Measurements from ENCODE around the gene TCF7L1.

The TCF7L1 gene

DNA sequence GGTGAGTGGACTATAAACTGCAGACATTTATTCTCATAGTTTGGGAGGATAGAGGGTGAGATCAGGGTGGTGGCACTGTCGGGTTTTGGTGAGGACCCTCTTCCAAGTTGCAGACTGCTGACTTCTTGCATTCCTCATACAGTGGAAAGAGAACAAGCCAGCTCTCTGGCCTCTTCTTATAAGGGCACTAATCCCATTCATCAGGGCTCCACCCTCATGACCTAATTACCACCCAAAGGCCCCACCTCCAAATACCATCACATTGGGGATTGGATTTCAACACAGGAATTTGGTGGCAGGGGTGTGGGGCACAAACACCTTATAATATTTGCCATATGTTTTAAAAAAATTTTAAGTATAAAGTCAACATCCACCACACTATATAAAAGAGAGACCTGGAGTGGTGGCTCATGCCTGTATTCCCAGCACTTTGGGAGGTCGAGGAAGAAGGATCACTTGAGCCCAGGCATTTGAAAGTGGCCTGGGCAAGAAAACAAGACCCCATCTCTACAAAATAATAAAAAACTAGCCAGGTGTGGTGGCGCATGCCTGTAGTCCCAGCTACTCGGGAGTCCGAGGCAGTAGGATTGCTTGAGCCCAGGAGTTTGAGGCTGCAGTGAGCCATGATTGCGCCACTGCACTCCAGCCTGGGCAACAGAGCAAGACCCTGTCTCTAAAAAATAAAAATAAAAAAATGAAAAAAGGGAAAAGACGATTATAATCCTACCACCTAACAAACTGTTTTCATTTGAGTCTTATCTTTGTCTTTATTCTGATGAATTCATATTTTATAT, 44.0 kb downstream of the TCF7L1 start:
- H3K79me2 ChIP-seq (ENCODE audit: low read length): no peaks in the 10 kb centered on the region

DNA sequence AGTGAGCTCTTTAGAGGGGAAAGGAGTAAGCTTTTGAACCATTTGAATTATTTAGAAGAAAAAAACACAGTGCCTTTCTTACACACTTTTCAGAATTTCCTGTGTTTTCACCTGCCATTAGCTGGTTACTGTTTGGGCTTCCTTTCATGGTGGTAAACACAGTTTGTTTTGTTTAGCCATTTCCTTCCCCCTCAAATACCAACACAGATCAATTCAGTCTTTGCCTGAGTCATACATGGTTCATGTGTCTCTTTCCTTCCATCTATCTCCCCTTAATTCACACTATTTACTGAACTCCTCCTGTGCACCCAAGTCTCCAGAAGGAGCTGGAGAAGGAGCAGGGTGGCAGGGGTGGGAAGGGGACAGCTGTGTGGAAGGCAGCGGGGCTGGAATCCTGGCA, 45.0 kb downstream of the TCF7L1 start:
- no peaks in the 10 kb centered on the region for H4K20me1 ChIP-seq (ENCODE audit: insufficient read depth, low read length)
- no peak overlapping the region for H3K4me2 ChIP-seq (ENCODE audit: low read depth, low read length)
- no peak overlapping the region for H3K27ac ChIP-seq (ENCODE audit: low read length)
- H3K36me3 ChIP-seq (replicated peaks; ENCODE audit: insufficient read depth, low read length): no peaks in the 10 kb centered on the region
- H3K4me3 ChIP-seq (ENCODE audit: low read length): no peak overlapping the region
- no peaks in the 10 kb centered on the region for H3F3A ChIP-seq (ENCODE audit: insufficient read depth, low read length)
- no peak overlapping the region for H3K9ac ChIP-seq (ENCODE audit: low read length)
- no peak for DNase-seq
- no peaks in the 10 kb centered on the region for H3K27me3 ChIP-seq (replicated peaks; ENCODE audit: insufficient read depth, low read length)
- no peaks in the 10 kb centered on the region for H3K9me3 ChIP-seq (replicated peaks; ENCODE audit: insufficient read depth, low read length)
- no peaks in the 10 kb centered on the region for H3K9me2 ChIP-seq (replicated peaks; ENCODE audit: insufficient read depth, low read length)
- no peaks in the 10 kb centered on the region for H3K79me2 ChIP-seq (ENCODE audit: low read length)
- no peak for TF ChIP-seq EZH2phosphoT487 (IDR thresholded peaks at IDR 0.05; ENCODE audit: low read length)
- no peaks in the 10 kb centered on the region for H3K4me1 ChIP-seq (ENCODE audit: low read length)
- no peak overlapping the region for H2AFZ ChIP-seq (ENCODE audit: low read length)

More for the DNA sequence above, 44.0 kb downstream of the TCF7L1 start:
- TF ChIP-seq EZH2phosphoT487 (IDR thresholded peaks at IDR 0.05; ENCODE audit: low read length) (no peak), EZH2 (optimal IDR thresholded peaks at IDR 0.05; ENCODE audit: low read depth, low read length) (no peak)
- TF ChIP-seq, protein P1, sequence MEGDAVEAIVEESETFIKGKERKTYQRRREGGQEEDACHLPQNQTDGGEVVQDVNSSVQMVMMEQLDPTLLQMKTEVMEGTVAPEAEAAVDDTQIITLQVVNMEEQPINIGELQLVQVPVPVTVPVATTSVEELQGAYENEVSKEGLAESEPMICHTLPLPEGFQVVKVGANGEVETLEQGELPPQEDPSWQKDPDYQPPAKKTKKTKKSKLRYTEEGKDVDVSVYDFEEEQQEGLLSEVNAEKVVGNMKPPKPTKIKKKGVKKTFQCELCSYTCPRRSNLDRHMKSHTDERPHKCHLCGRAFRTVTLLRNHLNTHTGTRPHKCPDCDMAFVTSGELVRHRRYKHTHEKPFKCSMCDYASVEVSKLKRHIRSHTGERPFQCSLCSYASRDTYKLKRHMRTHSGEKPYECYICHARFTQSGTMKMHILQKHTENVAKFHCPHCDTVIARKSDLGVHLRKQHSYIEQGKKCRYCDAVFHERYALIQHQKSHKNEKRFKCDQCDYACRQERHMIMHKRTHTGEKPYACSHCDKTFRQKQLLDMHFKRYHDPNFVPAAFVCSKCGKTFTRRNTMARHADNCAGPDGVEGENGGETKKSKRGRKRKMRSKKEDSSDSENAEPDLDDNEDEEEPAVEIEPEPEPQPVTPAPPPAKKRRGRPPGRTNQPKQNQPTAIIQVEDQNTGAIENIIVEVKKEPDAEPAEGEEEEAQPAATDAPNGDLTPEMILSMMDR (IDR thresholded peaks at IDR 0.05; ENCODE audit: low read length): no peak
- no peak overlapping the region for H3K9ac ChIP-seq (ENCODE audit: low read length)
- no peaks in the 10 kb centered on the region for H3K27me3 ChIP-seq (replicated peaks; ENCODE audit: insufficient read depth, low read length)
- H3K9me3 ChIP-seq (replicated peaks; ENCODE audit: insufficient read depth, low read length): no peaks in the 10 kb centered on the region
- no peak overlapping the region for H3K27ac ChIP-seq (ENCODE audit: low read length)
- H3K9me2 ChIP-seq (replicated peaks; ENCODE audit: insufficient read depth, low read length): no peaks in the 10 kb centered on the region
- no peak for DNase-seq
- H3K4me1 ChIP-seq (ENCODE audit: low read length): no peaks in the 10 kb centered on the region
- H4K20me1 ChIP-seq (ENCODE audit: insufficient read depth, low read length): no peaks in the 10 kb centered on the region
- H3K36me3 ChIP-seq (replicated peaks; ENCODE audit: insufficient read depth, low read length): no peaks in the 10 kb centered on the region
- no peak overlapping the region for H2AFZ ChIP-seq (ENCODE audit: low read length)
- H3K4me3 ChIP-seq (ENCODE audit: low read length): no peak overlapping the region
- no peak overlapping the region for H3K4me2 ChIP-seq (ENCODE audit: low read depth, low read length)
- no peaks in the 10 kb centered on the region for H3F3A ChIP-seq (ENCODE audit: insufficient read depth, low read length)

DNA sequence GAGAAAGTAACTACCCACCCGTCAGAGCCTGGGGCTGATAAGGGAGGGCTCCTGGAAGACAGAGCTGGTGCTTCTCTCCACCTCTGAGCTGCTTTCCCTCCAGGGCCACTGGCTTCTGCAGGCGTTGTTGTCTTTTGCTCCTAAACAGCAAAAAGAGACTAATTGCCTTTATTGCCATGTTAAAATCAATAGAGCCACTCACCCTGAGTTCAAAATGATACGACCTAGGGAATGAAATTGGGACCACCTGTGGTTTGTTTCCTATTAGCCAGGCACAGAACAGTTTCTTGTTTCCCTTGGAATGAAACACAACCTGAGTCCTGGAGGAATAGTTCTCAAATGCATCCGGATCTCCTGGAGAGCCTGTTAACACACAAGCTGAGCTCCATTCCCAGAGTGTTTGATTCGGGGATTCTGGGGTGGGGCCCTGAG, 45.8 kb downstream of the TCF7L1 start:
- Histone ChIP-seq H3F3A (ENCODE audit: insufficient read depth, low read length) (no peaks in the 10 kb centered on the region), H3K9me2 (replicated peaks; ENCODE audit: insufficient read depth, low read length) (no peaks in the 10 kb centered on the region), H2AFZ (ENCODE audit: low read length) (no peak overlapping the region), H3K27me3 (replicated peaks; ENCODE audit: insufficient read depth, low read length) (no peaks in the 10 kb centered on the region), H3K9ac (ENCODE audit: low read length) (no peak overlapping the region), H3K36me3 (replicated peaks; ENCODE audit: insufficient read depth, low read length) (no peaks in the 10 kb centered on the region), H3K9me3 (replicated peaks; ENCODE audit: insufficient read depth, low read length) (no peaks in the 10 kb centered on the region), H3K4me1 (ENCODE audit: low read length) (no peaks in the 10 kb centered on the region), H3K4me2 (ENCODE audit: low read depth, low read length) (no peak overlapping the region), H3K79me2 (ENCODE audit: low read length) (no peaks in the 10 kb centered on the region), H4K20me1 (ENCODE audit: insufficient read depth, low read length) (no peaks in the 10 kb centered on the region), H3K27ac (ENCODE audit: low read length) (no peak overlapping the region), H3K4me3 (ENCODE audit: low read length) (no peak overlapping the region)
- no peak for DNase-seq
- TF ChIP-seq, protein P1 (IDR thresholded peaks at IDR 0.05; ENCODE audit: low read length): no peak
- TF ChIP-seq EZH2 (optimal IDR thresholded peaks at IDR 0.05; ENCODE audit: low read depth, low read length) (no peak), EZH2phosphoT487 (IDR thresholded peaks at IDR 0.05; ENCODE audit: low read length) (no peak)

DNA sequence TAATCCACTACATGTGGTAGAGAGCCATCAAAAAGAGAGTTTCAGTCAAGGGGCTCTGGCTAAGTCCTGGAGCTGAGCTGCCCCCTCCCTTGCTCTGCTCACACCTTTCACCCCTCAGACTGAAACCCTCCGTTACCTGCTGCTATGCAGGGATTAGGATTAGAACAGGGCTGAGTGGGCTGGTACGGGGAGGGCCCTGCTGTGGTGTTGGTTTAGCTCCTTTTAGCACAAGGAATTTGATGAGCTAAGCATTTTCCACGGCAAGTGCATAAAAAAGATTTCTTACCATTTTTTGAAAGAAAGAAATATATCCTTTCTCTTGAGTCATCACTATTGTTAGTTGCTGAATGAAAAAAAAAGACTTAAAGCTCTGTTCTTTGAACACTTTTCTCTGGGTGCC, 46.3 kb downstream of the TCF7L1 start:
- Histone ChIP-seq H3K4me2 (ENCODE audit: low read depth, low read length) (no peak overlapping the region), H3K9me2 (replicated peaks; ENCODE audit: insufficient read depth, low read length) (no peaks in the 10 kb centered on the region), H3K79me2 (ENCODE audit: low read length) (no peaks in the 10 kb centered on the region), H3K27me3 (replicated peaks; ENCODE audit: insufficient read depth, low read length) (no peaks in the 10 kb centered on the region), H3K36me3 (replicated peaks; ENCODE audit: insufficient read depth, low read length) (no peaks in the 10 kb centered on the region), H3K9me3 (replicated peaks; ENCODE audit: insufficient read depth, low read length) (no peaks in the 10 kb centered on the region), H3K27ac (ENCODE audit: low read length) (no peak overlapping the region), H4K20me1 (ENCODE audit: insufficient read depth, low read length) (no peaks in the 10 kb centered on the region), H3K4me3 (ENCODE audit: low read length) (no peak overlapping the region), H3K9ac (ENCODE audit: low read length) (no peak overlapping the region), H2AFZ (ENCODE audit: low read length) (no peak overlapping the region), H3K4me1 (ENCODE audit: low read length) (no peaks in the 10 kb centered on the region), H3F3A (ENCODE audit: insufficient read depth, low read length) (no peaks in the 10 kb centered on the region)
- DNase-seq: peak; percentile 27
- TF ChIP-seq EZH2phosphoT487 (IDR thresholded peaks at IDR 0.05; ENCODE audit: low read length) (no peak), EZH2 (optimal IDR thresholded peaks at IDR 0.05; ENCODE audit: low read depth, low read length) (no peak)
- TF ChIP-seq, protein P1 (IDR thresholded peaks at IDR 0.05; ENCODE audit: low read length): no peak

Measured in MM.1S (cell line).